Activated naive CD4-positive, alpha-beta T cell treated with anti-CD3 and anti-CD28 coated beads, Interleukin-2, amount 10 ng/mL, durations not matched to agents 7 days and 5 days (primary cell): ENCODE results near the gene FNDC8.
"Not testable (repeated sequence)": the region's sequence is repeated elsewhere in the genome, so short reads cannot be mapped to it uniquely, and the experiment has no call there.

Source experiments
- CTCF ChIA-PET: fragments of 350-600 bp; sonication (Branson Sonifier 250); formaldehyde crosslinking; loops from one replicate; lab custom pipeline; 2021; ENCODE audit warnings: antibody characterized with exemption; lab: Charles Lee
- DNase-seq: peaks from one replicate; pipeline ENCODE4 v3.0.0-alpha.2; 2020
- H3K27ac Mint-ChIP-seq: one replicate; pipeline ENCODE4 v1.8.0; 2021; ENCODE audit warnings: mild to moderate bottlenecking, moderate library complexity, mixed read lengths
- H3K27me3 Mint-ChIP-seq: one replicate; pipeline ENCODE4 v1.8.0; 2021; ENCODE audit warnings: mild to moderate bottlenecking, mixed read lengths
- H3K36me3 Mint-ChIP-seq: one replicate; pipeline ENCODE4 v1.8.0; 2021; ENCODE audit warnings: mixed read lengths
- H3K4me1 Mint-ChIP-seq: one replicate; pipeline ENCODE4 v1.8.0; 2021; ENCODE audit warnings: mixed read lengths
- H3K4me3 Mint-ChIP-seq: one replicate; pipeline ENCODE4 v1.8.0; 2021; ENCODE audit warnings: mild to moderate bottlenecking, moderate library complexity, mixed read lengths
- H3K9me3 Mint-ChIP-seq: one replicate; pipeline ENCODE4 v1.8.0; 2021; ENCODE audit warnings: mixed read lengths

Gene FNDC8

GRCh38 chr17:35160354-35161201, 39.2 kb downstream of the FNDC8 start:
- H3K4me3 Mint-ChIP-seq, result peak overlapping the region; percentile 9
- CTCF ChIA-PET, result no interaction called here
- H3K9me3 Mint-ChIP-seq, result peaks cover 9% of the 10 kb centered on the region
- H3K36me3 Mint-ChIP-seq, result peaks cover 3% of the 10 kb centered on the region
- DNase-seq, result peak; percentile 30
- H3K27me3 Mint-ChIP-seq, result no peaks in the 10 kb centered on the region
- peak overlapping the region; percentile 87 for H3K27ac Mint-ChIP-seq
- H3K4me1 Mint-ChIP-seq, result peaks cover 58% of the 10 kb centered on the region

- CTCF ChIA-PET, result interaction anchor here (0.7 kb wide), 1 partner anchor 52 kb away, joined by 4 read pairs; no protein-coding TSS in a partner anchor
- peaks cover 57% of the 10 kb centered on the region for H3K4me1 Mint-ChIP-seq
- peaks cover 3% of the 10 kb centered on the region for H3K36me3 Mint-ChIP-seq
- DNase-seq, result peak; percentile 27
- no peak overlapping the region for H3K4me3 Mint-ChIP-seq
- peaks cover 9% of the 10 kb centered on the region for H3K9me3 Mint-ChIP-seq
- H3K27me3 Mint-ChIP-seq, result no peaks in the 10 kb centered on the region
- H3K27ac Mint-ChIP-seq, result peak overlapping the region; percentile 87
Observed at GRCh38 chr17:35161281-35161761, 39.9 kb downstream of the FNDC8 start.

DNA sequence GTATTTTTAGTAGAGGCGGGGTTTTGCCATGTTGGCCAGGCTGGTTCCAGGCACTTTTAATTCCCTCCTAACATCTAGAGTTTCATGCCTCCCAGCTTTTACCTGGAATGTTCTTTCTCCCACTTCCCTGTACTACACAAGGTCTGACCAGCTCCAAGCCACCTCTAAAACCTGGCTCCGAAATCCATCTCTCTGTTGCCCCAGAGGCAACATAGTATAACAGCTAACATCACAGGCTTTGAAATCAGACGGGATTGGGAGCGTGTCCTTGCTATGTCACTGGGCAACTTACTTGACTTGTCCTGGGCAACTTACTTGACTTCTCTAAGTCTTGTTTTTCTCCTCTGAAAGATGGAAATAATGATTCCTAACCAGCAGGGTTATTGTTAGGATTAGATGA, 41.3 kb downstream of the FNDC8 start:
- no peak overlapping the region for H3K27ac Mint-ChIP-seq

GRCh38 chr17:35163886-35164285, 42.5 kb downstream of the FNDC8 start:
- Mint-ChIP-seq H3K36me3 (peaks cover 3% of the 10 kb centered on the region), H3K27ac (no peak overlapping the region), H3K4me3 (no peak overlapping the region), H3K27me3 (no peaks in the 10 kb centered on the region), H3K4me1 (peaks cover 54% of the 10 kb centered on the region), H3K9me3 (peaks cover 9% of the 10 kb centered on the region)
- CTCF ChIA-PET, result no interaction called here
- no peak for DNase-seq

More for the DNA sequence above, 41.3 kb downstream of the FNDC8 start:
- Mint-ChIP-seq H3K9me3 (peaks cover 9% of the 10 kb centered on the region), H3K4me3 (no peak overlapping the region), H3K27me3 (no peaks in the 10 kb centered on the region), H3K4me1 (peaks cover 58% of the 10 kb centered on the region), H3K36me3 (peaks cover 3% of the 10 kb centered on the region)
- CTCF ChIA-PET, result no interaction called here
- DNase-seq, result no peak

DNA sequence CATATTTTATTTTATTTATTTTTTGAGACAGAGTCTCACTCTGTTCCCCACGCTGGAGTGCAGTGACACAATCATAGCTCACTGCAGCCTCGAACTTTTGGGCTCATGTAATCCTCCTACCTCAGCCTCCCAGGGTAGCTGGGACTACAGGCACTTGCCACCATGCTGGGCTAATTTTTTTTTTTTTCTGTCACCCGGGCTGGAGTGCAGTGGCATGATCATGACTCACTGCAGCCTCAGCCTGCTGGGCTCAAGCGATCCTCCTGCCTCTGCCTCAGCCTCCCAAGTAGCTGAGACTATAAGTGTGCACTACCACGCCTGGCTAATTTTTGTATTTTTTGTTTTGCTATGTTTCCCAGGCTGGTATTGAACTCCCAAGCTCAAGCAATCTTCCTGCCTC, 43.3 kb downstream of the FNDC8 start:
- no peak overlapping the region for H3K27ac Mint-ChIP-seq
- CTCF ChIA-PET, result no interaction called here
- H3K36me3 Mint-ChIP-seq, result peaks cover 3% of the 10 kb centered on the region
- peaks cover 9% of the 10 kb centered on the region for H3K9me3 Mint-ChIP-seq
- no peak for DNase-seq
- peaks cover 45% of the 10 kb centered on the region for H3K4me1 Mint-ChIP-seq
- no peak overlapping the region for H3K4me3 Mint-ChIP-seq
- H3K27me3 Mint-ChIP-seq, result no peaks in the 10 kb centered on the region

GRCh38 chr17:35166526-35166925, 45.1 kb downstream of the FNDC8 start:
- Mint-ChIP-seq H3K9me3 (no peaks in the 10 kb centered on the region), H3K36me3 (no peaks in the 10 kb centered on the region), H3K27me3 (no peaks in the 10 kb centered on the region), H3K27ac (no peak overlapping the region), H3K4me3 (no peak overlapping the region), H3K4me1 (peaks cover 32% of the 10 kb centered on the region)
- CTCF ChIA-PET, result interaction anchor here (1.0 to 1.5 kb wide), 3 partner anchors 17 to 373 kb away, joined by 3 read pairs; no protein-coding TSS in a partner anchor
- DNase-seq, result no peak

DNA sequence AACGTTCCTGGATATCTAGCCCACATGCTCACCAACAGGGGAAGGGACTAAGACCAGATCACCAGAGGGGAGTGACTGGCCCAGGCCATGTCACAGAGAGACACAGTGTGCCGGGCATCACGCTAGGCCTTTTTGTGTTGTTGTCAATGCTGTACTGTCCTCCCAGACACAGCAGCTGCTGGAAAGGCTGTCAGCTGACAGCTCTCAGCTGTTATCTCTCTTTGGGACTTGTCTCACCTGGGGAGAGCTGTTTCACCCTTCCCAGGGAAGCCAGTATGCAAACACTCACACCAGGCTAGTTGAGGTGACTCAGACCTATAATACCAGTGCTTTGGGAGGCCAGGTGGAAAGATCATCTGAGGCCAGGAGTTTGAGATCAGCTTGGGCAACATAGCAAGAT, 45.6 kb downstream of the FNDC8 start:
- Mint-ChIP-seq H3K4me1 (peaks cover 31% of the 10 kb centered on the region), H3K36me3 (no peaks in the 10 kb centered on the region)
- CTCF ChIA-PET, result interaction anchor here (0.7 to 1.5 kb wide), 4 partner anchors 17 to 373 kb away, joined by 3 read pairs; no protein-coding TSS in a partner anchor

GRCh38 chr17:35167666-35168065, 46.3 kb downstream of the FNDC8 start:
- Mint-ChIP-seq H3K27me3 (no peaks in the 10 kb centered on the region), H3K36me3 (no peaks in the 10 kb centered on the region), H3K4me3 (no peak overlapping the region), H3K9me3 (no peaks in the 10 kb centered on the region), H3K4me1 (peaks cover 32% of the 10 kb centered on the region), H3K27ac (no peak overlapping the region)
- CTCF ChIA-PET, result interaction anchor here (0.7 to 1.5 kb wide), 4 partner anchors 16 to 372 kb away, joined by 3 read pairs; no protein-coding TSS in a partner anchor
- DNase-seq, result no peak

More for the DNA sequence above, 45.6 kb downstream of the FNDC8 start:
- DNase-seq, result no peak
- Mint-ChIP-seq H3K9me3 (no peaks in the 10 kb centered on the region), H3K27me3 (no peaks in the 10 kb centered on the region), H3K27ac (no peak overlapping the region), H3K4me3 (no peak overlapping the region)

DNA sequence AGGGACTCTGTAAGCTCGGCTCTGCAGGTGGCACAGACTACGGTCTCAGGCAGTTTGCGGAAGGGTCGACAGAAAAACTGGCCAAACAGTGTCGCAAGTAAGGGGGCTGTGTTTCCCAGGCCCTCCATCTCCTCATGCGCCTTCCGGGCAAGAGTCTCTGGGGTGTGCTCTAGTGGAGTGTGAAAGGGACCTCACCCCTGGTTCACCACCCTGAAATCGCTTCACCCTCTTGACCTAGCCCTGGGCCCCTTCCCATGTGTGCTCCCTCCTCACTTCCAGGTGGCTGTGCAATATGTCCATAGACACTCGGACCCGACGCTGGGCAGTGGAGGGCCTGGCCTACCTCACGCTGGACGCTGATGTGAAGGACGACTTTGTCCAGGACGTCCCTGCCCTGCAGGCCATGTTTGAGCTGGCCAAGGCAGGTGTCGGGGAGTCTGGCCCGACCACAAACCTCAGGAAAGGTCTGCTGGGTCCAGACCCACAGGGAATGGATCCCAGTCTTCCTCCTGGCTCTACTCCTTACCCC, 48.5 kb downstream of the FNDC8 start:
- H3K36me3 Mint-ChIP-seq, result peaks cover 3% of the 10 kb centered on the region
- no peaks in the 10 kb centered on the region for H3K9me3 Mint-ChIP-seq
- peaks cover 4% of the 10 kb centered on the region for H3K27me3 Mint-ChIP-seq
- H3K4me1 Mint-ChIP-seq, result peaks cover 35% of the 10 kb centered on the region
- H3K27ac Mint-ChIP-seq, result no peak overlapping the region
- CTCF ChIA-PET, result interaction anchor here (0.8 to 1.5 kb wide), 6 partner anchors 71 to 577 kb away, joined by 3 to 7 read pairs (median 3); no protein-coding TSS in a partner anchor
- no peak for DNase-seq
- H3K4me3 Mint-ChIP-seq, result no peak overlapping the region

- Mint-ChIP-seq H3K27me3 (peaks cover 10% of the 10 kb centered on the region), H3K9me3 (no peaks in the 10 kb centered on the region), H3K4me1 (peaks cover 39% of the 10 kb centered on the region), H3K4me3 (no peak overlapping the region), H3K27ac (peak overlapping the region; percentile 71), H3K36me3 (peaks cover 3% of the 10 kb centered on the region)
- peak; percentile 34 for DNase-seq
- CTCF ChIA-PET, result interaction anchor here (0.6 to 1.3 kb wide), 6 partner anchors 68 to 576 kb away, joined by 3 to 7 read pairs (median 3); no protein-coding TSS in a partner anchor
Observed at GRCh38 chr17:35170968-35171771, 49.8 kb downstream of the FNDC8 start.

- DNase-seq, result no peak
- Mint-ChIP-seq H3K9me3 (no peaks in the 10 kb centered on the region), H3K27me3 (peaks cover 10% of the 10 kb centered on the region), H3K36me3 (peaks cover 3% of the 10 kb centered on the region), H3K4me3 (no peak overlapping the region), H3K4me1 (peaks cover 44% of the 10 kb centered on the region), H3K27ac (peak overlapping the region; percentile 71)
- CTCF ChIA-PET, result interaction anchor here (0.6 kb wide), 1 partner anchor 313 kb away, joined by 3 read pairs; no protein-coding TSS in a partner anchor
Observed at GRCh38 chr17:35171834-35172233, 50.4 kb downstream of the FNDC8 start.

DNA sequence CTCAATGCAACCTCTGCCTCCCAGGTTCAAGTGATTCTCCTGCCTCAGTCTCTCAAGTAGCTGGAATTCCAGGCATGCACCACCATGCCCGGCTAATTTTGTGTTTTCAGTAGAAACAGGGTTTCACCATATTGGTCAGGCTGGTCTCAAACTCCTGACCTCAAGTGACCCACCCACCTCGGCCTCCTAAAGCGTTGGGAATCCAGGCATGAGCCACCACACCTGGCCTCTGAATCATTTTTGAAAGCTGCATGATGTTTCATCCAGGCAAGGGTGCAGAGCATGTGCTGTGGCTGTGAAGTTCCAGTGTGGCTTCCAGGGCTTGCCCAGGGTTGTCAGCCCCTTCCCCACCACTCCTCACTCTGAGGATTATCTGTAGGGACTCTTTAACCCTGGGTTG, 50.9 kb downstream of the FNDC8 start:
- Mint-ChIP-seq H3K4me1 (peaks cover 49% of the 10 kb centered on the region), H3K27ac (peak overlapping the region; percentile 42), H3K27me3 (peaks cover 10% of the 10 kb centered on the region)
- CTCF ChIA-PET, result interaction anchor here (0.6 kb wide), 1 partner anchor 313 kb away, joined by 3 read pairs; no protein-coding TSS in a partner anchor
- H3K4me3 Mint-ChIP-seq, DNase-seq, H3K9me3 Mint-ChIP-seq, H3K36me3 Mint-ChIP-seq: not testable (repeated sequence)

GRCh38 chr17:35174835-35175334, 53.5 kb downstream of the FNDC8 start:
- CTCF ChIA-PET, result interaction anchor here (1.5 kb wide), 1 partner anchor 39 kb away, joined by 4 read pairs; no protein-coding TSS in a partner anchor
- peaks cover 9% of the 10 kb centered on the region for H3K9me3 Mint-ChIP-seq

More at GRCh38 chr17:35174835-35175334, 53.5 kb downstream of the FNDC8 start:
- Mint-ChIP-seq H3K27ac (no peak overlapping the region), H3K4me3 (no peak overlapping the region), H3K27me3 (peaks cover 10% of the 10 kb centered on the region), H3K36me3 (peaks cover 14% of the 10 kb centered on the region), H3K4me1 (peaks cover 67% of the 10 kb centered on the region)
- DNase-seq, result no peak
